ENCODE data around the gene SUGCT.
"Not testable (repeated sequence)": the region's sequence is repeated elsewhere in the genome, so short reads cannot be mapped to it uniquely, and the experiment has no call there.

Gene SUGCT

GRCh38 chr7:40608321-40609075 is 473.7 kb downstream of the SUGCT start:
- Mint-ChIP-seq H3K36me3 (ENCODE audit: low read depth) (no peaks in the 10 kb centered on the region), H3K4me3 (no peak overlapping the region), H3K9me3 (no peaks in the 10 kb centered on the region), H3K27me3 (no peaks in the 10 kb centered on the region), H3K27ac (no peak overlapping the region), H3K4me1 (no peaks in the 10 kb centered on the region)
- ATAC-seq (no peak), DNase-seq (no peak)

- no peaks in the 10 kb centered on the region for H3K27me3 Mint-ChIP-seq
- no peaks in the 10 kb centered on the region for H3K9me3 Mint-ChIP-seq
- no peaks in the 10 kb centered on the region for H3K4me1 Mint-ChIP-seq
- DNase-seq (no peak), ATAC-seq (no peak)
- H3K27ac Mint-ChIP-seq, result no peak overlapping the region
- no peaks in the 10 kb centered on the region for H3K36me3 Mint-ChIP-seq (ENCODE audit: low read depth)
- H3K4me3 Mint-ChIP-seq, result no peak overlapping the region
Measured at GRCh38 chr7:40610461-40610860, 475.7 kb downstream of the SUGCT start.

- Mint-ChIP-seq H3K4me3 (no peak overlapping the region), H3K4me1 (no peaks in the 10 kb centered on the region)
Measured at GRCh38 chr7:40611095-40611871, 476.5 kb downstream of the SUGCT start.

GRCh38 chr7:40612298-40612697 is 477.5 kb downstream of the SUGCT start:
- Mint-ChIP-seq H3K4me3 (no peak overlapping the region), H3K9me3 (no peaks in the 10 kb centered on the region), H3K27ac (no peak overlapping the region), H3K4me1 (no peaks in the 10 kb centered on the region), H3K36me3 (ENCODE audit: low read depth) (no peaks in the 10 kb centered on the region), H3K27me3 (no peaks in the 10 kb centered on the region)
- DNase-seq (no peak), ATAC-seq (no peak)

More at GRCh38 chr7:40611095-40611871, 476.5 kb downstream of the SUGCT start:
- Mint-ChIP-seq H3K27ac (no peak overlapping the region), H3K9me3 (no peaks in the 10 kb centered on the region), H3K36me3 (ENCODE audit: low read depth) (no peaks in the 10 kb centered on the region), H3K27me3 (no peaks in the 10 kb centered on the region)
- DNase-seq (no peak), ATAC-seq (no peak)

- Mint-ChIP-seq H3K9me3 (no peaks in the 10 kb centered on the region), H3K4me3 (no peak overlapping the region), H3K27me3 (no peaks in the 10 kb centered on the region), H3K4me1 (no peaks in the 10 kb centered on the region), H3K27ac (no peak overlapping the region), H3K36me3 (ENCODE audit: low read depth) (no peaks in the 10 kb centered on the region)
- ATAC-seq, result no peak
- no peak for DNase-seq
Measured at GRCh38 chr7:40619647-40620046, 484.8 kb downstream of the SUGCT start.

- Mint-ChIP-seq H3K9me3 (no peaks in the 10 kb centered on the region), H3K36me3 (ENCODE audit: low read depth) (no peaks in the 10 kb centered on the region), H3K27ac (no peak overlapping the region), H3K27me3 (no peaks in the 10 kb centered on the region), H3K4me3 (no peak overlapping the region), H3K4me1 (no peaks in the 10 kb centered on the region)
- DNase-seq, result no peak
- no peak for ATAC-seq
Measured at GRCh38 chr7:40621592-40621998, 486.8 kb downstream of the SUGCT start.

- DNase-seq (no peak), ATAC-seq (no peak)
- no peaks in the 10 kb centered on the region for H3K27me3 Mint-ChIP-seq
- H3K9me3 Mint-ChIP-seq, result no peaks in the 10 kb centered on the region
- no peaks in the 10 kb centered on the region for H3K4me1 Mint-ChIP-seq
- no peak overlapping the region for H3K4me3 Mint-ChIP-seq
- no peaks in the 10 kb centered on the region for H3K36me3 Mint-ChIP-seq (ENCODE audit: low read depth)
- no peak overlapping the region for H3K27ac Mint-ChIP-seq
Measured at GRCh38 chr7:40622941-40623501, 488.2 kb downstream of the SUGCT start.

GRCh38 chr7:40623863-40624262 is 489.1 kb downstream of the SUGCT start:
- no peaks in the 10 kb centered on the region for H3K4me1 Mint-ChIP-seq
- H3K27me3 Mint-ChIP-seq, result no peaks in the 10 kb centered on the region
- no peaks in the 10 kb centered on the region for H3K36me3 Mint-ChIP-seq (ENCODE audit: low read depth)
- DNase-seq (no peak), ATAC-seq (no peak)
- no peak overlapping the region for H3K27ac Mint-ChIP-seq
- H3K4me3 Mint-ChIP-seq, result no peak overlapping the region
- no peaks in the 10 kb centered on the region for H3K9me3 Mint-ChIP-seq

- ATAC-seq; DNase-seq; H3K9me3 Mint-ChIP-seq; H3K4me1 Mint-ChIP-seq; H3K4me3 Mint-ChIP-seq; H3K36me3 Mint-ChIP-seq (ENCODE audit: low read depth); H3K27ac Mint-ChIP-seq; H3K27me3 Mint-ChIP-seq: not testable (repeated sequence)
Measured at GRCh38 chr7:40627361-40627760, 492.6 kb downstream of the SUGCT start.

- Mint-ChIP-seq H3K4me1 (no peaks in the 10 kb centered on the region), H3K27me3 (no peaks in the 10 kb centered on the region), H3K27ac (no peak overlapping the region), H3K9me3 (no peaks in the 10 kb centered on the region), H3K4me3 (no peak overlapping the region), H3K36me3 (ENCODE audit: low read depth) (no peaks in the 10 kb centered on the region)
- DNase-seq (no peak), ATAC-seq (no peak)
Measured at GRCh38 chr7:40629891-40630290, 495.1 kb downstream of the SUGCT start.

- ATAC-seq (no peak), DNase-seq (no peak)
- no peaks in the 10 kb centered on the region for H3K9me3 Mint-ChIP-seq
- H3K27ac Mint-ChIP-seq, result no peak overlapping the region
- peaks cover 2% of the 10 kb centered on the region for H3K27me3 Mint-ChIP-seq
- H3K4me3 Mint-ChIP-seq, result no peak overlapping the region
- H3K36me3 Mint-ChIP-seq (ENCODE audit: low read depth), result no peaks in the 10 kb centered on the region
- H3K4me1 Mint-ChIP-seq, result no peaks in the 10 kb centered on the region
Measured at GRCh38 chr7:40634118-40634517, 499.3 kb downstream of the SUGCT start.

- no peaks in the 10 kb centered on the region for H3K4me1 Mint-ChIP-seq
- H3K27me3 Mint-ChIP-seq, result peaks cover 2% of the 10 kb centered on the region
- ATAC-seq (no peak), DNase-seq (no peak)
- no peak overlapping the region for H3K4me3 Mint-ChIP-seq
- no peaks in the 10 kb centered on the region for H3K9me3 Mint-ChIP-seq
- no peak overlapping the region for H3K27ac Mint-ChIP-seq
- H3K36me3 Mint-ChIP-seq (ENCODE audit: low read depth), result no peaks in the 10 kb centered on the region
Measured at GRCh38 chr7:40638545-40639320, 503.9 kb downstream of the SUGCT start.

GRCh38 chr7:40640566-40640965 is 505.8 kb downstream of the SUGCT start:
- H3K4me3 Mint-ChIP-seq, result no peak overlapping the region
- ATAC-seq, result no peak
- no peaks in the 10 kb centered on the region for H3K9me3 Mint-ChIP-seq
- no peak overlapping the region for H3K27ac Mint-ChIP-seq
- H3K4me1 Mint-ChIP-seq, result peaks cover 6% of the 10 kb centered on the region
- H3K27me3 Mint-ChIP-seq, result peaks cover 7% of the 10 kb centered on the region
- no peak for DNase-seq
- H3K36me3 Mint-ChIP-seq (ENCODE audit: low read depth), result no peaks in the 10 kb centered on the region

GRCh38 chr7:40641701-40642100 is 506.9 kb downstream of the SUGCT start:
- H3K27ac Mint-ChIP-seq, result no peak overlapping the region
- peaks cover 7% of the 10 kb centered on the region for H3K27me3 Mint-ChIP-seq
- H3K9me3 Mint-ChIP-seq, result no peaks in the 10 kb centered on the region
- no peaks in the 10 kb centered on the region for H3K36me3 Mint-ChIP-seq (ENCODE audit: low read depth)
- H3K4me3 Mint-ChIP-seq, result no peak overlapping the region
- DNase-seq, result no peak
- no peak for ATAC-seq
- H3K4me1 Mint-ChIP-seq, result peaks cover 6% of the 10 kb centered on the region
